ENCODE data around the gene FLRT1.

Gene FLRT1

DNA sequence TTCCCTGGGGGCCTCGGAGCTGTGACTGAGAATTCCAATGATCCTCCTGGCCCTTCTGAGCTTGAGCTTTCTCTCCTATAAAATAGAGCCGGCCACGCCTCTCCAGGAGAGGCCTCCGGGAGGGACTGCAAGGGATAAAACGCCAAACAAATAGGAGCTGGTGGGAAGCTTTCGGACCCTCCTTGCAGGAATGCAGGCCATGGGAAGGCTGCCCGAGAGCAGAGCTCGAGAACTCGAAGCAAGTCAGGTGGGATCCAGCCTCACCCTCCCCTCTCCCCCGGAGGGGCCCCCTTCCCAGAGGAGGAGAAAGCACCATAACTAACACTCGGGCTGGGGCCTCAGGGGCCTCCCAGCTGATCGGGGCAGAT, 34.6 kb downstream of the FLRT1 start:
- H3K27ac ChIP-seq (replicated peaks): no peak overlapping the region
- no peaks in the 10 kb centered on the region for H3K27me3 ChIP-seq (ENCODE audit: insufficient read depth, poor library complexity, severe bottlenecking)
- no peak for DNase-seq (ENCODE audit: low read depth in 1 of 2, low spot score in 1 of 2)
- no peak overlapping the region for H3K4me3 ChIP-seq (replicated peaks; ENCODE audit: insufficient read depth, low read length)
- TF ChIP-seq POLR2AphosphoS5 (IDR thresholded peaks at IDR 0.05; ENCODE audit: low read depth): no peak

DNA sequence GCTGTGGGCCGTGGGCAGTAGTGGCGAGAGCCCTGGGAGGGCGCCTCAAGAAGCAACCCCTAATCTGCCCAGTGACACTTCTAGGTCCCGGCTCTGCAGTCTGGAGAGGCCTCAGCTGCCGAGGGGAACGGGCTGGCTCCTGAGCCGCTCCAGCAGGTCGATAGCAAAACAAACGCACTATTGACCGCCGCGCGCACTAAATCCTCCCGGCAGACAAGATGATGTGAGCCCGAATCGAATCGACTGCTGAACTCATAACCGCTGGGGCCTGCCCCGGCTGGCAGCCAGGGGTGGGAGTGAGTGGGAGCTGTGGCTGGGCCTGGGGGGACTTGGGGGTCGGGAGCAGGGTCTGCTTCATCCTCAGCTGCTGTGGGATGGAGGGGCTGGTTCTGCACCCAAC, 36.1 kb downstream of the FLRT1 start:
- Histone ChIP-seq H3K4me3 (replicated peaks; ENCODE audit: insufficient read depth, low read length) (no peak overlapping the region), H3K27ac (replicated peaks) (no peak overlapping the region), H3K27me3 (ENCODE audit: insufficient read depth, poor library complexity, severe bottlenecking) (no peaks in the 10 kb centered on the region)
- no peak for DNase-seq (ENCODE audit: low read depth in 1 of 2, low spot score in 1 of 2)
- TF ChIP-seq GABPA (IDR thresholded peaks at IDR 0.05; ENCODE audit: low read depth) (no peak), POLR2AphosphoS5 (IDR thresholded peaks at IDR 0.05; ENCODE audit: low read depth) (no peak), SPI1 (IDR thresholded peaks at IDR 0.05; ENCODE audit: borderline replicate concordance, low read depth) (no peak)
- TF ChIP-seq, protein P1, sequence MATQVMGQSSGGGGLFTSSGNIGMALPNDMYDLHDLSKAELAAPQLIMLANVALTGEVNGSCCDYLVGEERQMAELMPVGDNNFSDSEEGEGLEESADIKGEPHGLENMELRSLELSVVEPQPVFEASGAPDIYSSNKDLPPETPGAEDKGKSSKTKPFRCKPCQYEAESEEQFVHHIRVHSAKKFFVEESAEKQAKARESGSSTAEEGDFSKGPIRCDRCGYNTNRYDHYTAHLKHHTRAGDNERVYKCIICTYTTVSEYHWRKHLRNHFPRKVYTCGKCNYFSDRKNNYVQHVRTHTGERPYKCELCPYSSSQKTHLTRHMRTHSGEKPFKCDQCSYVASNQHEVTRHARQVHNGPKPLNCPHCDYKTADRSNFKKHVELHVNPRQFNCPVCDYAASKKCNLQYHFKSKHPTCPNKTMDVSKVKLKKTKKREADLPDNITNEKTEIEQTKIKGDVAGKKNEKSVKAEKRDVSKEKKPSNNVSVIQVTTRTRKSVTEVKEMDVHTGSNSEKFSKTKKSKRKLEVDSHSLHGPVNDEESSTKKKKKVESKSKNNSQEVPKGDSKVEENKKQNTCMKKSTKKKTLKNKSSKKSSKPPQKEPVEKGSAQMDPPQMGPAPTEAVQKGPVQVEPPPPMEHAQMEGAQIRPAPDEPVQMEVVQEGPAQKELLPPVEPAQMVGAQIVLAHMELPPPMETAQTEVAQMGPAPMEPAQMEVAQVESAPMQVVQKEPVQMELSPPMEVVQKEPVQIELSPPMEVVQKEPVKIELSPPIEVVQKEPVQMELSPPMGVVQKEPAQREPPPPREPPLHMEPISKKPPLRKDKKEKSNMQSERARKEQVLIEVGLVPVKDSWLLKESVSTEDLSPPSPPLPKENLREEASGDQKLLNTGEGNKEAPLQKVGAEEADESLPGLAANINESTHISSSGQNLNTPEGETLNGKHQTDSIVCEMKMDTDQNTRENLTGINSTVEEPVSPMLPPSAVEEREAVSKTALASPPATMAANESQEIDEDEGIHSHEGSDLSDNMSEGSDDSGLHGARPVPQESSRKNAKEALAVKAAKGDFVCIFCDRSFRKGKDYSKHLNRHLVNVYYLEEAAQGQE (IDR thresholded peaks at IDR 0.05; ENCODE audit: insufficient replicate concordance, low read depth): no peak
- TF ChIP-seq, protein P2, sequence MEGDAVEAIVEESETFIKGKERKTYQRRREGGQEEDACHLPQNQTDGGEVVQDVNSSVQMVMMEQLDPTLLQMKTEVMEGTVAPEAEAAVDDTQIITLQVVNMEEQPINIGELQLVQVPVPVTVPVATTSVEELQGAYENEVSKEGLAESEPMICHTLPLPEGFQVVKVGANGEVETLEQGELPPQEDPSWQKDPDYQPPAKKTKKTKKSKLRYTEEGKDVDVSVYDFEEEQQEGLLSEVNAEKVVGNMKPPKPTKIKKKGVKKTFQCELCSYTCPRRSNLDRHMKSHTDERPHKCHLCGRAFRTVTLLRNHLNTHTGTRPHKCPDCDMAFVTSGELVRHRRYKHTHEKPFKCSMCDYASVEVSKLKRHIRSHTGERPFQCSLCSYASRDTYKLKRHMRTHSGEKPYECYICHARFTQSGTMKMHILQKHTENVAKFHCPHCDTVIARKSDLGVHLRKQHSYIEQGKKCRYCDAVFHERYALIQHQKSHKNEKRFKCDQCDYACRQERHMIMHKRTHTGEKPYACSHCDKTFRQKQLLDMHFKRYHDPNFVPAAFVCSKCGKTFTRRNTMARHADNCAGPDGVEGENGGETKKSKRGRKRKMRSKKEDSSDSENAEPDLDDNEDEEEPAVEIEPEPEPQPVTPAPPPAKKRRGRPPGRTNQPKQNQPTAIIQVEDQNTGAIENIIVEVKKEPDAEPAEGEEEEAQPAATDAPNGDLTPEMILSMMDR (IDR thresholded peaks at IDR 0.05; ENCODE audit: insufficient read depth, low read length): no peak

DNA sequence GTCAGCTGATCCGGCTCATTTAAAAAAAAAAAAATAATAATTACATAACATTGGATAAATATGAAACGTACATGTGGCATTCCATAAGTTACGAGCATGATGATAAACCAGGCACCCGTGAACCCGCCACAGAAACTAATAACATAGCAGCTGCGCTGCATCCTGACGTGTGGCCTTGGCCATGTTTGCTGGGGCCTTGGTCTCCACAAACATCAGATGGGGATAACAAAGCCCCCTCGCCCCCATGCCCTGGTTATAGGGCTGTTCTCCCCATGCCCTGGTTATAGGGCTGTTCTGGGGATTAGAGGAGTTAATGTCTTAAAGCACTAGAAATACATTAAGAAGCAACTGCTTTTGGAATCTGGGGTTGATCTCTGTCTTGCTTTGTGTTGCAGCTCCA, 36.7 kb downstream of the FLRT1 start:
- H3K27ac ChIP-seq (replicated peaks): no peak overlapping the region

DNA sequence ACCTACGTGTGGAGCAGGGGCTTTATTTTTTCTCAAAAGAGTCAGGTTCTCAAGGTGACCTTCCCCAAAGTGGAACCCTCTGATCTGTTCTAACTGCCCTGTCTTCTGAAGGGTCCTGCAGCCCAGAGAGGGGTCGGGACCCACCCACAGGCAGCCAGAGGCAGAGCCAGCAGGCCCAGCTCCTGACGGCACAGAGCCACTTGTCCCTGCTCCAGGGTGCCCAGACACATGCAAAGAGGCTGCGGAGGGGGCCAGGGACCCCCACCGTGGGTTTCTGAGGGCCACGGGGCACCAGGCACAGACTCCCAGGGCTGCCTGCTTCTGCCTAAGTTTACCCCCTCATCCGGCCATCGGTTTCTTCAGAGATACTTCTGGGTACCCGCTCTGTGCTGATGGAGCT, 37.1 kb downstream of the FLRT1 start:
- Histone ChIP-seq H3K27me3 (ENCODE audit: insufficient read depth, poor library complexity, severe bottlenecking) (no peaks in the 10 kb centered on the region), H3K27ac (replicated peaks) (no peak overlapping the region), H3K4me3 (replicated peaks; ENCODE audit: insufficient read depth, low read length) (no peak overlapping the region)
- DNase-seq (ENCODE audit: low read depth in 1 of 2, low spot score in 1 of 2): no peak
- TF ChIP-seq, protein P1 (IDR thresholded peaks at IDR 0.05; ENCODE audit: insufficient replicate concordance, low read depth): no peak
- TF ChIP-seq, protein P2 (IDR thresholded peaks at IDR 0.05; ENCODE audit: insufficient read depth, low read length): no peak
- TF ChIP-seq POLR2AphosphoS5 (IDR thresholded peaks at IDR 0.05; ENCODE audit: low read depth) (no peak), SPI1 (IDR thresholded peaks at IDR 0.05; ENCODE audit: borderline replicate concordance, low read depth) (no peak), GABPA (IDR thresholded peaks at IDR 0.05; ENCODE audit: low read depth) (no peak)

More for the DNA sequence above, 36.7 kb downstream of the FLRT1 start:
- H3K4me3 ChIP-seq (replicated peaks; ENCODE audit: insufficient read depth, low read length): no peak overlapping the region
- no peaks in the 10 kb centered on the region for H3K27me3 ChIP-seq (ENCODE audit: insufficient read depth, poor library complexity, severe bottlenecking)
- TF ChIP-seq, protein P1 (IDR thresholded peaks at IDR 0.05; ENCODE audit: insufficient replicate concordance, low read depth): no peak
- DNase-seq (ENCODE audit: low read depth in 1 of 2, low spot score in 1 of 2): no peak
